Left ventricle myocardium inferior (tissue), 1 donor: ENCODE data around the gene TSACC. TPM values are rescaled to one million over a fixed set of nuclear protein-coding genes. Genes with fewer than 3 reads are reported as not detected.
"Not testable (repeated sequence)": the region's sequence is repeated elsewhere in the genome, so short reads cannot be mapped to it uniquely, and the experiment has no call there.

ENCODE experiments used
- DNase-seq: peaks from one replicate; pipeline ENCODE4 v3.0.0-alpha.2; 2020
- H3K27ac ChIP-seq: fragments of 200-600 bp; replicated peaks from 2 replicates; pipeline ENCODE4 v1.8.0; 2021
- H3K27me3 ChIP-seq: fragments of 200-600 bp; 2 replicates; pipeline ENCODE4 v1.8.0; 2021; ENCODE audit warnings: low read depth
- H3K36me3 ChIP-seq: fragments of 200-600 bp; 2 replicates; pipeline ENCODE4 v1.8.0; 2021
- H3K4me1 ChIP-seq: fragments of 200-600 bp; 2 replicates; pipeline ENCODE4 v1.8.0; 2021
- H3K4me3 ChIP-seq: fragments of 200-600 bp; 2 replicates; pipeline ENCODE4 v1.8.0; 2021; ENCODE audit warnings: mild to moderate bottlenecking, moderate library complexity
- H3K9me3 ChIP-seq: fragments of 200-600 bp; replicated peaks from 2 replicates; pipeline ENCODE4 v1.8.0; 2021
- CTCF ChIP-seq: fragments of 200-600 bp; IDR thresholded peaks from 2 replicates; pipeline ENCODE4 v1.8.0; 2021; ENCODE audit warnings: antibody characterized with exemption, mild to moderate bottlenecking, borderline replicate concordance
- intact Hi-C: fragments of 100-400 bp; cut with micrococcal nuclease; formaldehyde crosslinking; loops from one replicate; pipeline ENCODE4 v1.11.0; 2022
- total RNA-seq: library from RNA; stranded (reverse); fragmentation: NEBNext Ultra II Directional; extraction: Animal tissue kit (Norgen Biotek cat#: 25700); gene quantifications from one replicate; pipeline ENCODE4 v1.2.1, GENCODE V29; 2021
- donor health status: DM: no; HTN: yes; CAD: no; lungs with severe emphysema.

The TSACC gene
- total RNA-seq, 1 donor from 2014 or later, result 0.58 TPM

GRCh38 chr1:156310962-156311361 is 27.4 kb upstream of the TSACC start:
- no peaks in the 10 kb centered on the region for H3K9me3 ChIP-seq
- no peak overlapping the region for H3K4me3 ChIP-seq
- intact Hi-C loops, result no loop called here
- no peaks in the 10 kb centered on the region for H3K4me1 ChIP-seq
- H3K36me3 ChIP-seq, result peaks cover 99% of the 10 kb centered on the region
- no peaks in the 10 kb centered on the region for H3K27me3 ChIP-seq
- no peak for DNase-seq
- no peak overlapping the region for H3K27ac ChIP-seq
- no peak for TF ChIP-seq CTCF

- no peak overlapping the region for H3K4me3 ChIP-seq
- peaks cover 100% of the 10 kb centered on the region for H3K36me3 ChIP-seq
- H3K27me3 ChIP-seq, result no peaks in the 10 kb centered on the region
- TF ChIP-seq CTCF, result no peak
- H3K4me1 ChIP-seq, result no peaks in the 10 kb centered on the region
- no peak overlapping the region for H3K27ac ChIP-seq
- intact Hi-C loops, result no loop called here
- no peaks in the 10 kb centered on the region for H3K9me3 ChIP-seq
- DNase-seq, result no peak
Measured at GRCh38 chr1:156316909-156317308, 21.4 kb upstream of the TSACC start.

GRCh38 chr1:156319664-156320063 is 18.7 kb upstream of the TSACC start:
- intact Hi-C loops, result no loop called here

GRCh38 chr1:156320560-156320959 is 17.8 kb upstream of the TSACC start:
- H3K27me3 ChIP-seq, result no peaks in the 10 kb centered on the region
- TF ChIP-seq CTCF, result no peak
- H3K4me3 ChIP-seq, result no peak overlapping the region
- no peaks in the 10 kb centered on the region for H3K9me3 ChIP-seq
- H3K4me1 ChIP-seq, result no peaks in the 10 kb centered on the region
- DNase-seq, result no peak
- no peak overlapping the region for H3K27ac ChIP-seq
- intact Hi-C loops, result no loop called here
- H3K36me3 ChIP-seq, result peaks cover 100% of the 10 kb centered on the region

More at GRCh38 chr1:156319664-156320063, 18.7 kb upstream of the TSACC start:
- Histone ChIP-seq H3K36me3 (peaks cover 100% of the 10 kb centered on the region), H3K4me1 (no peaks in the 10 kb centered on the region), H3K9me3 (no peaks in the 10 kb centered on the region), H3K4me3 (no peak overlapping the region), H3K27ac (no peak overlapping the region), H3K27me3 (no peaks in the 10 kb centered on the region)
- TF ChIP-seq CTCF, result peak; percentile 57
- no peak for DNase-seq

- H3K27ac ChIP-seq, H3K9me3 ChIP-seq, intact Hi-C loops, H3K4me3 ChIP-seq, H3K27me3 ChIP-seq, H3K4me1 ChIP-seq, DNase-seq: not testable (repeated sequence)
- peaks cover 89% of the 10 kb centered on the region for H3K36me3 ChIP-seq
Measured at GRCh38 chr1:156323179-156323578, 15.1 kb upstream of the TSACC start.

- no peaks in the 10 kb centered on the region for H3K27me3 ChIP-seq
- peaks cover 32% of the 10 kb centered on the region for H3K4me1 ChIP-seq
- TF ChIP-seq CTCF, result no peak
- intact Hi-C loops, result no loop called here
- no peak overlapping the region for H3K27ac ChIP-seq
- no peaks in the 10 kb centered on the region for H3K9me3 ChIP-seq
- H3K36me3 ChIP-seq, result peaks cover 46% of the 10 kb centered on the region
- peak overlapping the region; percentile 75 for H3K4me3 ChIP-seq
- DNase-seq, result no peak
Measured at GRCh38 chr1:156336242-156336641, 2.1 kb upstream of the TSACC start.
